DMS114 treated with DMSO at 0.1 percent for 48 hours (cell line): ENCODE data around the gene PACRG.
"Not testable (repeated sequence)": the region's sequence is repeated elsewhere in the genome, so short reads cannot be mapped to it uniquely, and the experiment has no call there.

ENCODE experiments used
- DNase-seq: peaks from one replicate; lab custom pipeline; 2025; ENCODE audit not compliant: unreplicated experiment; lab: John Stamatoyannopoulos, UW

Gene PACRG

DNA sequence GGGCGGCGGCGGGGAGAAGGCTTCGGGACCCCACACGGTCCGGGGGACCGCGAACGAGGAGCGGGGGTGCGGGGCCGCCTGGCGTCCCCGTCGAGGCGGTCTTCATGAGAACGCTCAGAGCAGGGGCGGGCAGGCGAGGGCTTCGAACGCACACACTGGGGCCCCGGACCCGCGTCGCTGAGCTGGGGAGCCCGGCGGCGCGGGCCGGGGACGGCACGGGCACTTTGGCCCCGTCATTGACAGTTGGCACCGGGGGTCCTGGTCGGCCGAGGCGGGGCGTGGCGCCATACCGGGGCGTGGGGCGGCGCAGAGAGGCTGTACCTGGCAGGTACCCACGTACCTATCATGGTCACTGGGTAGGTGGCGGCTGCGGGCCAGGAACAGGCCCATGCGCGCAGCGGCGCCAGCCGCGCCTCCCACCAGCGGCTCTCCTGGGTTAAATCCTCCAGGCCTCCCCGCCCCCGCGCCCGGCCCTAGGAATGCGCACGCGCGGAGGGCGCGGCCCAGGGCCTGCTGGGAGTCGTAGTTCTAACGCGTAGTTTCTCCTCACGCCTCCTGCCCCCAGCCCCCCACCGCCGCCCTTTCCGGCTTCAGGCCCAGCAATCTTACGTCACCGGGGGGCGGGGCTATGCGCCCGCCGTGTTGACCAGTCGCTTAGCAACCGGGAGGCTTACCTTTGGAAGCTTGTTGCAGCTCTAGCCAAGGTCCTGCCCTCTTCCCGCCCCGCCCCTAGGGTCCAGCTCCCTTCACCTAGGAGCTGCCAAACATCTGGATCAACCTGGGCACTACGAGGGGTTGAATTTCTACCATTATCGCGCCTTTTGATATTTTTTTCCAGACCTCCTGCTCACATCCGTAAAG, at the start of gene PACRG, which contains the start of gene PRKN:
Gene PACRG (plus strand): TSS at position 653 of the 861 bp plus-strand sequence.
Gene PRKN (minus strand): TSS at position 445 of the 861 bp plus-strand sequence.
- DNase-seq, result peak; percentile 79

DNA sequence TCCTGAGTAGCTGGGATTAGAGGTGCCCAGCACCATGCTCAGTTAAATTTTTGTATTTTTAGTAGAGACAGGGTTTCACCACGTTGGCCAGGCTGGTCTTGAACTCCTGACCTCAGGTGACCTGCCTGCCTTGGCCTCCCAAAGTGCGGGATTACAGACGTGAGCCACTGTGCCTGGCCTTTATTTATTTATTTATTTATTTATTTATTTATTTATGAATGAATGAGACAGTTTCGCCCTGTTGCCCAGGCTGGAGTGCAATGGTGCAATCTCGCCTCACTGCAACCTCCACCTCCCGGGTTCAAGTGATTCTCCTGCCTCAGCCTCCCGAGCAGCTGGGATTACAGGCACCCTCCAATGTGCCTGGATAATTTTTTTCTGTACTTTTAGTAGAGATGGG, 48.9 kb upstream of the PACRG start:
- not testable (repeated sequence) for DNase-seq

DNA sequence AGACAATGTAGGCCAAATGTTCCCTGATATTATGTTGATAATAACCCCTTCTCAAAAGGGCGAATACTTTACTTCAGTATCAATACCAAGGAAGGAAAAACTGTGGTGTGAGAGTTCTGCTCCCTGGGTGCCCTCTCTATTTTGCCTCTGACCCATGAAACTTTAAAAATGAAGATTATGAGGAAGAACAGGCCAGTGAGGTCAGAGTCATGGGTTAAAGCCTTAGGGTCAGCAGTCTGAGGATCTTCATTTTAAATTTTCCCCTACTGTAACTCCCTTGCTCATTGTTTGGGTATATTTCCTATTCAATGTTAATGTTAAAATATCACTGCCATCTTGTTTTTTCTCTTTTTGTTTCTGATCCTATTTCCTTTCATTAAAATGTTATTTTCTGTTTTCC, 48.1 kb upstream of the PACRG start:
- DNase-seq, result no peak

DNA sequence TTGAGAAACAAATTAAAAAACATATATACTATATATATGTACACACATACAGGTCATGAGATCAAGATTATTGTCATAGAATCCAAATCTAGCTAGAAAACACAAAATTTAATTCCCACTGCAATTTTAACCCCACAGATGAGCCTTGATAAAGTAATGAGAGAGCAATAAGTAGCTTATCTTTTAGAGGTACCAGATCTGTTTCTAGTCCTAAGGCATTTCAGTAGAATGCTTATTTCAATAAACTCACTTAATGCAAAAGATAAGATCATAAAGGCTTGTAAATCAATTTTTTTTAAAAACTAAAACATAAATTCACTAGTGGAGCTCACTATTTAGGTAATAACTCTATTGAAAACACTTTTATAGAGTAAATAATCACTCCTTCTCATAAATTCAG, 47.4 kb upstream of the PACRG start:
- DNase-seq, result no peak

DNA sequence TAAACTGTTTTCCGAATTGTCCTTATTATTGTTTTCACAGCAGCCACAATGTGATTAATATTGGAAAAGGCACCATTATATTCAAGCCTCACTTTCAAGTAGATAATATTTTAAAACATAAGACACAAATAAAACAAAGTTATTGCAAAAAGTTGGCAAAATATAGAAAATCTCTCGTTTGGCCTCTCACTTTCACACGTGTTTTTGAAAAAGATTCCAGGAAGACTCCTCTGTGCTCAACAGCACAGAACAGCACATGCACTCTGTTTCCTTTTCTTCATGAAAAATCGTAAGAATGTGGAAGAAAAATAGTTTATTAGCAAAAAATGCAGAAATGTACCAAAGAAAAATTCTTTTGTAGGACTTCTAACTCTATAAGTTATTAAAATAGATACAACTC, 46.9 kb upstream of the PACRG start:
- no peak for DNase-seq

- DNase-seq, result no peak
Observed at GRCh38 chr6:162681447-162681846, 46.3 kb upstream of the PACRG start.

DNA sequence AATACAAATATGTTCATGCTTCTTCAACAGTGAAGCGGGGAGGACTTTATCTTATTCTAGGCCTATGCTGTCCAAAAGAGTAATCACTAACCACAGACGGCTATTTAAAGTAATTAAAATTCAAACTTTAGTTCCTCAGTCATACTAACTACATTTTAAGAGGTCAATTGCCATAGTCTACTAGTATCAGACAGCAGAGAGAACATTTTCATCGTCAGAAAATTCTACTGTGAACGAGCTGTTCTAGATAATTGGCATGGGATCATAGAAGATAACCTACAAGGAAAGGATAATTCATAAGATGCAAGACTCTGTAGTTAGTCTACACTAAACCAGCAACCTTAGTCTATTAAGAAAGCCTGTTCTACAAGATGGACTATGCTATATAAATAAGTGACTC, 44.6 kb upstream of the PACRG start:
- no peak for DNase-seq

DNA sequence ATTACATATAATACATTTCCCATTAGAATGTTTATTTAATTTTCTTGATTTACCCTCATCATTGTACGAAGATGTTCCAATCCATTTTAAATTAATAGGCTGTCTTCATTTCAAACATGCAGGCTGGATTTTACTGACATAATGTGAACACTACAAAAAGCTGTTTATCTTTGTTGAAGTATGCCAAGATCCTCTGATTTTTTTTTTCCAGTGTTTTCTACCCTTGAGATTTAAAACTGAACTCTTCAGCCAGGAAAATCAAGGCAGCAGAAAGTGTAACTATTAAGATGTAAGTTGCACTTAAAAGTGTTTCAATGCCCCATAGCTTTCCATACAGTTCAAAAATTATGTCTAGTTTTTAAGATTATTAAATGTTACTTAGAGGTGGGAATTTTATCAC, 43.7 kb upstream of the PACRG start:
- DNase-seq, result no peak

GRCh38 chr6:162684961-162685360, 42.8 kb upstream of the PACRG start:
- no peak for DNase-seq

- DNase-seq, result no peak
Observed at GRCh38 chr6:162685586-162685985, 42.2 kb upstream of the PACRG start.

- DNase-seq, result no peak
Observed at GRCh38 chr6:162688751-162689345, 38.9 kb upstream of the PACRG start.

GRCh38 chr6:162690158-162690557, 37.6 kb upstream of the PACRG start:
- no peak for DNase-seq

- DNase-seq, result no peak
Observed at GRCh38 chr6:162697872-162698403, 29.8 kb upstream of the PACRG start.

DNA sequence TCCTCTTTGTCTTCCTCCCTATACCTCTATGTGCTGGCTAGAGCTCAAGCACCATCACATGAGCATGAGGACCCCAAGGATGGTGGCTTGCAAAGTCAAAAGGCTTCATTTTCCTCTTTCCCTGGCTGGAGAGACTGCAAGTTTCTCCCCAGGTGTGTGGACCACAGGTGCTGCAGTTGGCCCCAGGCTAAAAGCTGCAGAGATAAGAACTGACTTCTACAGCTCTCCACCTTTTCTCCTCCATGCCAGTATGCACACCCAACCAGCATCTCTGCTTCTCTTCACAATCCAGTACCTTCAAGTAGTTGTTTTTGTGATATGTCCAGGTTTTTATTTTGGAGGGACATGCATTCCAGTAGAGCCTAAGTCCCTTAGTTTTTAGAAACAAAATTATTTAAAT, 29.3 kb upstream of the PACRG start:
- no peak for DNase-seq

- DNase-seq, result no peak
Observed at GRCh38 chr6:162699961-162700360, 27.8 kb upstream of the PACRG start.

- no peak for DNase-seq
Observed at GRCh38 chr6:162700966-162701365, 26.8 kb upstream of the PACRG start.

- no peak for DNase-seq
Observed at GRCh38 chr6:162701551-162701950, 26.2 kb upstream of the PACRG start.

GRCh38 chr6:162702446-162702845, 25.3 kb upstream of the PACRG start:
- DNase-seq, result no peak

DNA sequence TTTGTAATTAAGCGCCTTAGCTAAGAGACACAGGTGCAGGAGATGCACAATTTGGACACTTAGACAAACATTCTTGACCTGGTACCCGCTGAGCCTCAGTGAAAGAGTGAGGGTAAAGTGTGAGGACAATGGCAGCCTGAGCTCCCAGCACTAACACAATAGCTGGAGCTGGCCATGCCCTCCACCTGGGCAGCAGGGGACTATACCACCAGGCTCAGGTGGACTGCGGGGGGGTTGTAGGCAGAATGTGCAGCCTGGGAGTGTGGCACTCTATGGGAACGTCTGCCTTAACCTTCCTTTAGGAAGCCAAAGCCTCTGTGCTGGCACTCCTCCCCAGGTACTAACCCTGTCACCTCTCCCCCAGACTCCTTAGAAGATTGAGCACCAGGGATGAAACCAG, 23.8 kb upstream of the PACRG start:
- DNase-seq, result no peak

DNA sequence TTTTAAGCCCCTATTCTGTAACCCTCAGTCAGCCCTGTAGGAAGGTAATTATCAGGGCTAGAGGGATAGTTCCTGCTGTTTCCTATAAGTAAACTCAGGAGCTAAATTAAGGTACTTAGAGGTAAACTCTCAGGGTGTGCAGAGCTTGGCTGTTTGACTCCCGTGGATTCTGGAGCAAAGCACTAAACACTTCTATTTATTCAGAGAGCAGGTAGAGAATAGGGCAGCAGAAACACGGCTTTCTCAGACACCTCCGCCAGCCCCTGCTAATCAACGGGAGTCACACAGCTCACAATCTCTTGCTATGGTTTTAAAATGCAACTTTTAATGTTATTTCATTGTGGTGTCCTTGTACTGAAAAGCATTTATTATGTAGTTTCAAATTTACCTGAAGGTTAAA, 22.0 kb upstream of the PACRG start:
- DNase-seq, result no peak

- no peak for DNase-seq
Observed at GRCh38 chr6:162706232-162706631, 21.5 kb upstream of the PACRG start.

DNA sequence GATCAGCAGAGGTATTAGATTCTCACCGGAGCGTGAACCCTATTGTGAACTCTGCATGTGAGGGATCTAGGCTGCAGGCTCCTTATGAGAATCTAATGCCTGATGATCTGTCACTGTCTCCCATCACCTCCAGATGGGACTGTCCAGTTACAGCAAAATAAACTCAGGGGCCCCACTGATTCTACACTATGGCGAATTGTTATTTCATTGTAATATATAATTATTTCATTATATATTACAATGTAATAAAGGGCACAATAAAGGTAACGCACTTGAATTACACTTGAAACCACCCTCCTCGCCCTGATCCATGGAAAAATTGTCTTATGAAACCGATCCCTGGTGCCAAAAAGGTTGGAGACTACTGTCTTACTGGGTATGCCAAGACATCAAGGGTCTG, 18.8 kb upstream of the PACRG start:
- DNase-seq, result no peak
